Upper lobe of right lung (tissue), 1 donor: ENCODE measurements around the gene FOXC2. TPM values are rescaled to one million over a fixed set of nuclear protein-coding genes. Genes with fewer than 3 reads are reported as not detected.

Source experiments
- ATAC-seq: fragments of 200-7000 bp; cut with Tn5 transposase; one replicate; pipeline ENCODE4 v1.9.1; 2020; ENCODE audit warnings: mild to moderate bottlenecking, moderate library complexity
- DNase-seq: peaks from one replicate; pipeline ENCODE4 v3.0.0-alpha.2; 2020
- H3K27ac ChIP-seq: fragments of 200-600 bp; one replicate; pipeline ENCODE4 v1.8.0; 2022
- H3K27me3 ChIP-seq: fragments of 200-600 bp; one replicate; pipeline ENCODE4 v1.8.0; 2022; ENCODE audit warnings: mild to moderate bottlenecking
- H3K36me3 ChIP-seq: fragments of 200-600 bp; one replicate; pipeline ENCODE4 v1.8.0; 2022
- H3K4me1 ChIP-seq: fragments of 200-600 bp; one replicate; pipeline ENCODE4 v1.8.0; 2022
- H3K4me3 ChIP-seq: fragments of 200-600 bp; one replicate; pipeline ENCODE4 v1.8.0; 2022; ENCODE audit warnings: mild to moderate bottlenecking
- H3K9me3 ChIP-seq: fragments of 200-600 bp; one replicate; pipeline ENCODE4 v1.8.0; 2022
- intact Hi-C: fragments of 100-400 bp; cut with DNase I; formaldehyde crosslinking; loops from one replicate; pipeline ENCODE4 v1.11.0; 2022
- long read RNA-seq: library from polyadenylated mRNA; unstranded; transcript quantifications from one replicate; pipeline ENCODE4 v2.0.0, GENCODE V29; 2021
- total RNA-seq: library from RNA; stranded (reverse); fragmentation: NEBNext Ultra II Directional; extraction: Animal tissue kit (Norgen Biotek cat#: 25700); gene quantifications from one replicate; pipeline ENCODE4 v1.2.1, GENCODE V29; 2021
- TF ChIP-seq, protein P1 (sequence below): fragments of 200-600 bp; IDR thresholded peaks from one replicate; pipeline ENCODE4 v1.8.0; 2022; ENCODE audit warnings: antibody characterized with exemption
- donor health status: DM: no; HTN: yes; CAD: no; lungs with severe emphysema.

The FOXC2 gene
- total RNA-seq, result 1.1 TPM
- long read RNA-seq, partial matches to known transcripts, result 0 of 4 reads
- long read RNA-seq, other reads (novel, unspliced or antisense), result 0 of 4 reads

DNA sequence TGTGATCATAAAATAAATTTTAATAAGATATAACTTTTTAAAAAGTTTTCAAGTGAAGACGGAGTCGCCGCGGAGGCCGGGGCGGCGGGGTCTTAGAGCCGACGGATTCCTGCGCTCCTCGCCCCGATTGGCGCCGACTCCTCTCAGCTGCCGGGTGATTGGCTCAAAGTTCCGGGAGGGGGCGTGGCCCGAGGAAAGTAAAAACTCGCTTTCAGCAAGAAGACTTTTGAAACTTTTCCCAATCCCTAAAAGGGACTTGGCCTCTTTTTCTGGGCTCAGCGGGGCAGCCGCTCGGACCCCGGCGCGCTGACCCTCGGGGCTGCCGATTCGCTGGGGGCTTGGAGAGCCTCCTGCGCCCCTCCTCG is at the start of gene FOXC2:
TSS of gene FOXC2 (plus strand) at position 229 of the 365 bp plus-strand sequence. CDS start 507 bp downstream, outside the sequence.
- no peak within 1 kb of the TSS for H3K27ac ChIP-seq
- H3K4me3 ChIP-seq, result peak within 1 kb of the TSS; percentile 26
- DNase-seq, result peak; percentile 80
- ATAC-seq, result peak; percentile 33
- peaks cover 7% of the 10 kb centered on the region for H3K4me1 ChIP-seq
- TF ChIP-seq, protein P1, sequence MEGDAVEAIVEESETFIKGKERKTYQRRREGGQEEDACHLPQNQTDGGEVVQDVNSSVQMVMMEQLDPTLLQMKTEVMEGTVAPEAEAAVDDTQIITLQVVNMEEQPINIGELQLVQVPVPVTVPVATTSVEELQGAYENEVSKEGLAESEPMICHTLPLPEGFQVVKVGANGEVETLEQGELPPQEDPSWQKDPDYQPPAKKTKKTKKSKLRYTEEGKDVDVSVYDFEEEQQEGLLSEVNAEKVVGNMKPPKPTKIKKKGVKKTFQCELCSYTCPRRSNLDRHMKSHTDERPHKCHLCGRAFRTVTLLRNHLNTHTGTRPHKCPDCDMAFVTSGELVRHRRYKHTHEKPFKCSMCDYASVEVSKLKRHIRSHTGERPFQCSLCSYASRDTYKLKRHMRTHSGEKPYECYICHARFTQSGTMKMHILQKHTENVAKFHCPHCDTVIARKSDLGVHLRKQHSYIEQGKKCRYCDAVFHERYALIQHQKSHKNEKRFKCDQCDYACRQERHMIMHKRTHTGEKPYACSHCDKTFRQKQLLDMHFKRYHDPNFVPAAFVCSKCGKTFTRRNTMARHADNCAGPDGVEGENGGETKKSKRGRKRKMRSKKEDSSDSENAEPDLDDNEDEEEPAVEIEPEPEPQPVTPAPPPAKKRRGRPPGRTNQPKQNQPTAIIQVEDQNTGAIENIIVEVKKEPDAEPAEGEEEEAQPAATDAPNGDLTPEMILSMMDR, result no peak
- no peaks in the 10 kb centered on the region for H3K36me3 ChIP-seq
- H3K9me3 ChIP-seq, result no peaks in the 10 kb centered on the region
- intact Hi-C loops, result loop anchor here (10.0 kb wide), 1 partner anchor 498 kb away; no protein-coding TSS in a partner anchor
- peaks cover 70% of the 10 kb centered on the region for H3K27me3 ChIP-seq

DNA sequence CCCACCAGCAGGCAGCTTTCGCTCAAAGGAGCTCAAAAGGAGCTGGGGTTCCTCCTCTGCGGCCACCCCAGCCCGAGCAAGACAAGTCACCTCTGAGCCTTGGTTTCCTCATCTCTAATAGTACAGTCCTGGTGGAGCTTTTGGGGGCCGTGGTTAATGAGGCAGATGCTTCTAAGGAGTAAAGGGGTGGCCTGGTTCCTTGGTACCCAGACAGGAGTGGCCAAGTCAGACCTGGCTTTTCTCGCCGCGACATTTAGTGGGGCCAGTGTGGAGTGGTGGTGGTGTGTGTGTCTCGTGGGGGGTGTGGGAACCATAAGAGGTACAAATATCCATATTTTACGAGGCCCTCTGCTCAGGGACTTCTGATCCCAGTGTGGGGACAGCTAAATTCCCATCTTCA is 49.6 kb upstream of the FOXC2 start:
- no peak for ATAC-seq
- intact Hi-C loops, result loop anchor here (5.0 to 10.0 kb wide), 3 partner anchors 172 to 445 kb away; no protein-coding TSS in a partner anchor
- TF ChIP-seq, protein P1, result no peak
- DNase-seq, result no peak
- no peaks in the 10 kb centered on the region for H3K4me1 ChIP-seq
- H3K27ac ChIP-seq, result peak overlapping the region; percentile 86
- peaks cover 4% of the 10 kb centered on the region for H3K36me3 ChIP-seq
- peak overlapping the region; percentile 62 for H3K4me3 ChIP-seq
- peaks cover 77% of the 10 kb centered on the region for H3K27me3 ChIP-seq
- H3K9me3 ChIP-seq, result no peaks in the 10 kb centered on the region

DNA sequence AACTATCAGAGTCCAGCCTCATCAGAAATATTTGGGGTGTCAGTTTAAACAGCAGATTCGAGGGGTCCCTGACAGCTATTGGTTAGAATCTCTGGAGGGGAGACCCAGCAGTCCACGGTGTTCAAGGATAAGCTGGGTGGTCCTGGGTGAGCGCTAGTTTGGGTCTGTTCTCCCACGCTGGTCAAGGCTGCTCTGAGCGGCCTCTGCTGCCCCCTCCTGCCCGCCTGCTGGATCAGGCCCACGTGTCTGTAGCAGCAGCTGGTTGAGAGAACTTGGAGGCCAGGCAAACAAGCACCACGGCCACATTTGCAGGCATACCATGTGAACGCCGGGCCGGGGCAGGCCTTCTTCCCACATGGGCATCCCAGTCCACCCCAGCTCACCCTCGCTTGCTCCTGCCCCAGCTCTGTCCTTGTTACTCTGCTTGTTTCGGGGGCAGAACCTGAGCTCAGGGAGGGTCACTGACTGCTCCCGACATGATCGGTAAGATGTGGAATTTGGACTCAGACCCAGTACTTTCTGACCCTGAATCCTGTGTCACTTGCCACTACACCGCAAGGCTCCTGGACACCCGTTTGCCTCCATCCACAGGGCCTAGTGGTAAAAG is 48.9 kb upstream of the FOXC2 start:
- H3K4me1 ChIP-seq, result no peaks in the 10 kb centered on the region
- peak; percentile 65 for ATAC-seq
- no peak for DNase-seq
- H3K9me3 ChIP-seq, result no peaks in the 10 kb centered on the region
- peaks cover 4% of the 10 kb centered on the region for H3K36me3 ChIP-seq
- H3K27me3 ChIP-seq, result peaks cover 76% of the 10 kb centered on the region
- no peak overlapping the region for H3K4me3 ChIP-seq
- H3K27ac ChIP-seq, result peak overlapping the region; percentile 55
- TF ChIP-seq, protein P1, result peak; percentile 68
- intact Hi-C loops, result loop anchor here (5.0 to 10.0 kb wide), 3 partner anchors 173 to 445 kb away; no protein-coding TSS in a partner anchor

DNA sequence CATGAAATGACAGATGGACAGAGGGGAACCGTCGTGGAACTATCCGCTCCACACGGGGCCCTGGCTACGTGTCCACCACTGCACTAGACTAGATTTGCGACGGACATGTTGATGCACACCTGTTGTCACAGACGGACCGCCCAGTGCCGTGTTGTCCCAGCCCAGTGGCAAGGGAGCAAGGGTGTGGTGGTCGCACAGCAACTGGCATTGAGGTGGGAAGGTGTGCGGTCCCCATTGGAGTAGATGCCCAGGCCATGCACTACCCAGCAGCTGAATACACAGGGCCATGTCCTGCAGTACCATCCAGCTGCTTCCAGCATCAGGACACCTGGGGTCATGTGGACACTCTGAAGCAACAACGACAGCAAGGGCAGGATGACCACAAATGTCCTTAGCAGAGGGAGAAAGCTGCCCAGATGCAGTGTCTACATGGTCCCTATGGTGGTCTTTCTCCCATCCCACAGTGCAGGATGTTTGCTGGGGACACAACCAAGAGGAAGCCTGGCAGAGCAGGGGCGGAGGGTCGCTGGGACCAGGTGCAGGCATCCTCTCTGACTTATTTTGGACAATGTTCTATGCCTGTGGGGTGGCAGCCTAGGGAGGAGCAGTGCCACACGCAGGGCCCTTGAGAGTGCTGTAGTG is 47.5 kb upstream of the FOXC2 start:
- H3K4me3 ChIP-seq, result no peak overlapping the region
- no peaks in the 10 kb centered on the region for H3K36me3 ChIP-seq
- intact Hi-C loops, result loop anchor here (5.0 to 10.0 kb wide), 3 partner anchors 174 to 447 kb away; no protein-coding TSS in a partner anchor
- ATAC-seq, result no peak
- H3K27me3 ChIP-seq, result peaks cover 64% of the 10 kb centered on the region
- no peak for DNase-seq
- H3K9me3 ChIP-seq, result no peaks in the 10 kb centered on the region
- TF ChIP-seq, protein P1, result no peak
- peak overlapping the region; percentile 20 for H3K27ac ChIP-seq
- no peaks in the 10 kb centered on the region for H3K4me1 ChIP-seq

DNA sequence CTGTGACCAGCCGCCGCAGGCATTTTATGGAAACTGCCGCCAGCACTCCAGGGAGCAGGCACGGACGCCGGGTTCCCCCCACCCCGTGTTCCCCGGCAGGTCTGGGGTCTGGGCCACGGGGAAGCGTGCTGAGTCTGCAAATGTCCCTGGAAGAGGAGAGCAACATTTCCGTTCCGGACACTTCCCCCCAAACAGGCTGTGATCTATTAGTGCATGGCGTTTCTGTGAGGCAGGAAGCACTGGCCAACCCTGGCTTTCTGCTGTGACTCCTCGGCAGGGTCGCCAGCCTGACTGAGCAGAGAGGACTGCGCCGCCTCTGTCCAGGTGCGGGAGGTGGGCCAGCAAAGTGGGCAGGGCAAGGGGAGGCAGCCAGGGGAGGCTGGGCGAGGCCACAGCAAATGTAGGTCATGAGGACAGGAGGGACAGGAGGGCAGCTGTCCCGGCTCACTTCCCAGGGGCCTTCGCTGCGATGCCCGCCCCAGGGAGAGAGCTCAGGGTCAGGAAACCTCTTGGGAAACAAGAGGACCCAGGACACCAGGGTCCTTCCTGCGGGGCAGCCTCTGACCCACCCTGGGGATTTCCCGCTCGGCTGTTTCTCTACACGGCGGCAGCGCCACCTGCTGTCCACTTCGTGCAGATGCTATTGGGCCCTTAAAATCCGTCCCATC is 46.8 kb upstream of the FOXC2 start:
- no peaks in the 10 kb centered on the region for H3K36me3 ChIP-seq
- peak overlapping the region; percentile 20 for H3K27ac ChIP-seq
- H3K4me3 ChIP-seq, result peak overlapping the region; percentile 28
- peak; percentile 78 for DNase-seq
- H3K4me1 ChIP-seq, result no peaks in the 10 kb centered on the region
- H3K9me3 ChIP-seq, result no peaks in the 10 kb centered on the region
- peak; percentile 59 for ATAC-seq
- intact Hi-C loops, result loop anchor here (5.0 to 10.0 kb wide), 4 partner anchors 175 to 695 kb away; no protein-coding TSS in a partner anchor
- peaks cover 59% of the 10 kb centered on the region for H3K27me3 ChIP-seq
- TF ChIP-seq, protein P1, result peak; percentile 94
